Heart left ventricle (tissue), 13 donors: Measurements from ENCODE around the gene NOP9.

Experiments
- CTCF ChIP-seq, 12 donors: fragments of 200-600 bp; sonication (generic) in 4 of 12; IDR thresholded peaks; one replicate each; pipeline versions ENCODE4 v1.5.0 to v1.8.0; 2018 to 2022; ENCODE audit warnings: antibody characterized with exemption in 12 of 12, mild to moderate bottlenecking in 5 of 12
- POLR2A ChIP-seq, 2 donors: fragments of 450-650 bp; IDR thresholded peaks; one replicate each; pipeline ENCODE4 v1.6.1; 2017; ENCODE audit warnings: antibody characterized with exemption in 2 of 2, mild to moderate bottlenecking in 2 of 2, moderate library complexity in 2 of 2
- donor health status: ischemic (EF 13 %, LVEDD 7.1; RV severe dilation, severe dysfunction).
- donor health status: DM: no; HTN: yes; CAD: no.
- donor health status: DM: no; HTN: no; CAD: no.
- donor health status: ischemic (EF 25% LVEDD 6.9; RV normal size, moderate dysfunction).
- donor health status: ischemic (EF 25% LVEDD 5.7; RV mildly dilated, moderate dysfunction).
- donor health status: ischemic (EF 35%, LVEDD 5.7; RV mildly dilated, moderate dysfunction).
- donor health status: nonischemic (EF 11% LVEDD 7.7; RV severe dilation, severe dysfunction).
- donor health status: DM: yes; HTN: yes; CAD: no.
- donor health status: PGD.
- donor health status: ischemic (EF 29% LVEDD 5.4; RV normal size, mild dysfunction).
- donor health status: nonischemic (EF 23%, LVEDD 6.1; RV moderate dilation, normal function).

- TF ChIP-seq POLR2A (IDR thresholded peaks at IDR 0.05) (peak in 1 of 2 donors; percentile 26), CTCF (IDR thresholded peaks at IDR 0.05) (no peak)
These were observed 39.9 kb downstream of the NOP9 start, which contains the start of gene RIPK3 for GRCh38 chr14:24339284-24340151.
